HepG2 (cell line): ENCODE data around the gene PET100. TPM values are rescaled to one million over a fixed set of nuclear protein-coding genes. Genes with fewer than 3 reads are reported as not detected.

ENCODE experiments used
- ATAC-seq: fragments of 200-7000 bp; cut with Tn5 transposase; 3 replicates; pipeline ENCODE4 v1.9.1; 2020; ENCODE audit warnings: mild to moderate bottlenecking, moderate library complexity
- BruUV-seq: library from RNA; stranded (reverse); fragments of 400-500 nt; replicated peaks from 2 replicates; lab custom pipeline; 2021; lab: Mats Ljungman, UMichigan
- CTCF ChIA-PET: fragments of 300-600 bp; formaldehyde crosslinking; extraction: SDS; loops from one replicate; lab custom pipeline; 2021; ENCODE audit warnings: low total read pairs, inconsistent platforms, low intra/inter-chr PET ratio; lab: Yijun Ruan, JAX
- POLR2A ChIA-PET: fragments of 350-600 bp; sonication (Branson Sonifier 250); formaldehyde crosslinking; loops from one replicate; lab custom pipeline; 2020; ENCODE audit warnings: antibody characterized with exemption, inconsistent platforms; lab: Yijun Ruan, JAX
- DNase-seq: peaks from one replicate; pipeline ENCODE4 v3.0.0-alpha.2; 2015; ENCODE audit warnings: low spot score
- FAIRE-seq: peaks from 3 replicates; lab custom pipeline; 2011; peaks lifted over from hg19 to GRCh38; lab: Jason Lieb, UNC
- H2AFZ ChIP-seq: one replicate; pipeline ENCODE4 v1.6.1; 2011; ENCODE audit warnings: low read length, inconsistent platforms
- H3K27ac ChIP-seq: fragments of 300-600 bp; 3 replicates; pipeline ENCODE4 v1.8.0; 2011; ENCODE audit warnings: mixed run types, mild to moderate bottlenecking, mixed read lengths, low read length, inconsistent platforms; ENCODE audit not compliant: insufficient read depth; ENCODE audit errors: extremely low read length
- H3K27me3 ChIP-seq, 2 experiments: fragments of 200-600 bp in 1 of 2; 2 replicates in 1 of 2; 3 replicates in 1 of 2; pipeline versions ENCODE4 v1.6.0 to v1.8.0; 2011; ENCODE audit warnings: low read length in 2 of 2, mild to moderate bottlenecking in 2 of 2, moderate library complexity in 2 of 2, inconsistent platforms in 1 of 2; ENCODE audit not compliant: insufficient read depth in 2 of 2, control insufficient read depth in 1 of 2
- H3K36me3 ChIP-seq, 2 experiments: fragments of 200-600 bp in 1 of 2; replicated peaks in 1 of 2; 2 replicates in 1 of 2; 3 replicates in 1 of 2; pipeline versions ENCODE4 v1.5.1 to v1.8.0; 2011; ENCODE audit warnings: low read length in 2 of 2, inconsistent platforms in 1 of 2; ENCODE audit not compliant: insufficient read depth in 2 of 2, control insufficient read depth in 1 of 2
- H3K4me1 ChIP-seq: 2 replicates; pipeline ENCODE4 v1.5.1; 2012; ENCODE audit warnings: low read length, inconsistent platforms; ENCODE audit not compliant: insufficient read depth
- H3K4me2 ChIP-seq: 2 replicates; pipeline ENCODE4 v1.6.0; 2011; ENCODE audit warnings: low read depth, low read length, inconsistent platforms
- H3K4me3 ChIP-seq, 3 experiments: fragments of 200-600 bp in 1 of 3; sonication (generic), shearing (Covaris generic) in 1 of 3; replicated peaks in 1 of 3; 2 replicates each; pipeline ENCODE4 v1.5.1; 2011 to 2016; ENCODE audit warnings: low read length in 3 of 3, inconsistent platforms in 2 of 3, low read depth in 2 of 3, mild to moderate bottlenecking in 2 of 3, control low read depth in 1 of 3, mixed read lengths in 1 of 3; ENCODE audit not compliant: insufficient read depth in 1 of 3
- H3K79me2 ChIP-seq: one replicate; pipeline ENCODE4 v1.6.1; 2011; ENCODE audit warnings: low read length, inconsistent platforms; ENCODE audit not compliant: insufficient read depth
- H3K9ac ChIP-seq: 2 replicates; pipeline ENCODE4 v1.6.0; 2011; ENCODE audit warnings: mild to moderate bottlenecking, low read depth, low read length, inconsistent platforms; ENCODE audit not compliant: insufficient read depth
- H3K9me3 ChIP-seq: 2 replicates; pipeline ENCODE4 v1.5.1; 2012; ENCODE audit warnings: mild to moderate bottlenecking, low read length
- H4K20me1 ChIP-seq: 2 replicates; pipeline ENCODE4 v1.6.0; 2011; ENCODE audit warnings: inconsistent platforms, mild to moderate bottlenecking, low read length, moderate library complexity; ENCODE audit not compliant: insufficient read depth
- ARID4A ChIP-seq: sonication (generic); formaldehyde crosslinking; IDR thresholded peaks from 2 replicates; pipeline ENCODE4 v1.5.0; 2020; ENCODE audit warnings: mild to moderate bottlenecking, missing genetic modification reagents, borderline replicate concordance
- HNRNPK ChIP-seq: fragments of 200-400 bp; formaldehyde crosslinking; IDR thresholded peaks from 2 replicates; pipeline ENCODE4 v1.6.1; 2018; ENCODE audit warnings: low read length, low read depth, moderate library complexity, mild to moderate bottlenecking; ENCODE audit not compliant: poor library complexity, severe bottlenecking
- IRX3 ChIP-seq: sonication (generic); formaldehyde crosslinking; IDR thresholded peaks from 2 replicates; pipeline ENCODE4 v1.8.1; 2023; ENCODE audit warnings: mild to moderate bottlenecking, low read depth, missing genetic modification reagents, borderline replicate concordance
- JARID2 ChIP-seq: sonication (generic); formaldehyde crosslinking; IDR thresholded peaks from 2 replicates; pipeline ENCODE4 v1.8.1; 2023; ENCODE audit warnings: missing genetic modification reagents, inconsistent platforms; ENCODE audit not compliant: insufficient replicate concordance
- NCOA5 ChIP-seq: sonication (generic); formaldehyde crosslinking; IDR thresholded peaks from 2 replicates; pipeline ENCODE4 v1.4.0; 2020; ENCODE audit warnings: missing genetic modification reagents
- NFRKB ChIP-seq: fragments of 450-650 bp; IDR thresholded peaks from 2 replicates; pipeline ENCODE4 v1.6.1; 2017
- RAD21 ChIP-seq: fragments of 450-650 bp; formaldehyde crosslinking; IDR thresholded peaks from 2 replicates; pipeline ENCODE4 v1.5.0; 2020; ENCODE audit warnings: mild to moderate bottlenecking
- XRCC5 ChIP-seq: fragments of 200-400 bp; formaldehyde crosslinking; optimal IDR thresholded peaks from 2 replicates; pipeline ENCODE3; 2017; ENCODE audit warnings: mild to moderate bottlenecking, low read length
- ZNF263 ChIP-seq: sonication (generic); formaldehyde crosslinking; IDR thresholded peaks from 2 replicates; pipeline ENCODE4 v1.4.0; 2020; ENCODE audit warnings: missing genetic modification reagents
- ZNF484 ChIP-seq: sonication (generic); formaldehyde crosslinking; IDR thresholded peaks from 2 replicates; pipeline ENCODE4 v1.5.1; 2020; ENCODE audit warnings: mild to moderate bottlenecking, low read depth, missing genetic modification reagents, borderline replicate concordance
- ZSCAN20 ChIP-seq: sonication (generic); formaldehyde crosslinking; IDR thresholded peaks from 2 replicates; pipeline ENCODE4 v1.4.0; 2020; ENCODE audit warnings: missing genetic modification reagents, mild to moderate bottlenecking, borderline replicate concordance
- WGBS: methylation state at CpG from one replicate; pipeline ENCODE4 v1.1.6; 2017; ENCODE audit warnings: low lambda C conversion rate; 5-methylcytosine and 5-hydroxymethylcytosine counted together
- in situ Hi-C: cut with HindIII; loops from 2 replicates; pipeline ENCODE4 v1.10.0; 2017; ENCODE audit warnings: low pct_unique_long_range_greater_than_20kb; ENCODE audit not compliant: extremely low pct_ligation_motif_present
- intact Hi-C: fragments of 100-400 bp; cut with micrococcal nuclease; formaldehyde crosslinking; loops from one replicate; pipeline ENCODE4 v1.10.0; 2022; ENCODE audit not compliant: unreplicated experiment
- polyA plus RNA-seq, 8 experiments: library from polyadenylated mRNA; depleted of rRNA in 3 of 8; stranded (reverse) in 7 of 8; unstranded in 1 of 8; fragments of >200 nt; fragmentation: Illumina TruSeq in 4 of 8; extraction: Trizol in 4 of 8; gene quantifications; 2 replicates each; pipeline versions ENCODE4 v1.2.1 to v1.2.3, GENCODE V29; 2011 to 2016; ENCODE audit warnings: low read depth in 4 of 8, missing spikeins in 1 of 8, mixed read lengths in 1 of 8; ENCODE audit not compliant: insufficient read depth in 1 of 8
- total RNA-seq, 5 experiments: library from RNA; depleted of rRNA; stranded (reverse); fragments of >200 nt; fragmentation: Illumina TruSeq; extraction: Trizol; gene quantifications; 2 replicates each; pipeline ENCODE4 v1.2.3, GENCODE V29; 2016; ENCODE audit warnings: low read depth in 1 of 5
- TF ChIP-seq, protein P1 (sequence below): sonication (generic); formaldehyde crosslinking; conservative IDR thresholded peaks from 2 replicates; pipeline ENCODE4 v1.8.0; 2022; ENCODE audit warnings: low read depth, missing genetic modification reagents
- TF ChIP-seq, protein P2 (sequence below): sonication (generic); formaldehyde crosslinking; IDR thresholded peaks from 2 replicates; pipeline ENCODE4 v1.4.0; 2020; ENCODE audit warnings: missing genetic modification reagents

The PET100 gene
- total and polyA plus RNA-seq, 2 of the 13 experiments (the other 11 are each of a cell fraction or from before 2014, with no cell fraction given): 22.3 to 66.5 TPM

- no peak for TF ChIP-seq ARID4A (CRISPR knock-in tag)
- TF ChIP-seq, protein P1, sequence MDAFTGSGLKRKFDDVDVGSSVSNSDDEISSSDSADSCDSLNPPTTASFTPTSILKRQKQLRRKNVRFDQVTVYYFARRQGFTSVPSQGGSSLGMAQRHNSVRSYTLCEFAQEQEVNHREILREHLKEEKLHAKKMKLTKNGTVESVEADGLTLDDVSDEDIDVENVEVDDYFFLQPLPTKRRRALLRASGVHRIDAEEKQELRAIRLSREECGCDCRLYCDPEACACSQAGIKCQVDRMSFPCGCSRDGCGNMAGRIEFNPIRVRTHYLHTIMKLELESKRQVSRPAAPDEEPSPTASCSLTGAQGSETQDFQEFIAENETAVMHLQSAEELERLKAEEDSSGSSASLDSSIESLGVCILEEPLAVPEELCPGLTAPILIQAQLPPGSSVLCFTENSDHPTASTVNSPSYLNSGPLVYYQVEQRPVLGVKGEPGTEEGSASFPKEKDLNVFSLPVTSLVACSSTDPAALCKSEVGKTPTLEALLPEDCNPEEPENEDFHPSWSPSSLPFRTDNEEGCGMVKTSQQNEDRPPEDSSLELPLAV (CRISPR knock-in tag): no peak
- TF ChIP-seq ZNF484: no peak
- TF ChIP-seq ZSCAN20: no peak
- no peak for TF ChIP-seq XRCC5
Observed at GRCh38 chr19:7638802-7639465, 9.3 kb downstream of the PET100 start (continued).

DNA sequence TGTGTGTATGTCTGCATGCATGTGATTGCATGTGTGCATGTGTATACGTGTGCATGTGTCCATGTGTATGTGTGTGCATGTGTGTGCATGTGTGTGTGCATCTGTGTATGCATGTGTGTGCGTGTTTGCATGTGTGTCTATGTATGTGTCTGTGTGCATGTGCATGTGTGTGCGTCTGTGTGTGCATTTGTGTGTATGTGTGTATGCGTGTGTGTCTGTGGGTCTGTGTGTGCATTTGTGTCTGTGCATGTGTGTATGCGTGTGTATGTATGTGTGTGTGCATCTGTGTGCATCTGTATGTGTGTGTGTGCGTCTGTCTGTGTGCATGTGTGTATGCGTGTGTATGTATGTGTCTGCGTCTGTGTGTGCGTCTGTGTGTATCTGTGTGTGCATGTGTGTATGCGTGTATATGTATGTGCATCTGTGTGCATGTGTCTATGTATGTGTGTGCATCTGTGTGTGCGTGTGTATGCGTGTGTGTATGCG lies 10.3 kb downstream of the PET100 start:
- DNase-seq (no peak), ATAC-seq (no peak), FAIRE-seq (peak; percentile 37)
- WGBS: 95% methylated on average over 11 of the region's 13 CpGs
- Histone ChIP-seq H3K79me2 (peaks cover 7% of the 10 kb centered on the region), H3K9me3 (no peaks in the 10 kb centered on the region), H2AFZ (no peak overlapping the region), H3K27ac (no peak overlapping the region), H3K27me3 (no peaks in the 10 kb centered on the region; a peak in 1 of 5 replicates), H3K4me2 (no peak overlapping the region), H3K4me3 (no peak overlapping the region), H4K20me1 (no peaks in the 10 kb centered on the region; the same call in 1 of the 2 replicates), H3K9ac (no peak overlapping the region), H3K36me3 (no peaks in the 10 kb centered on the region; a peak in 1 of 5 replicates), H3K4me1 (peaks cover 23% of the 10 kb centered on the region)
- intact Hi-C loops (no loop called here), in situ Hi-C loops (no loop called here)
- no TSS peak for BruUV-seq
- ChIA-PET CTCF (no interaction called here), POLR2A (no interaction called here)
- TF ChIP-seq RAD21 (CRISPR knock-in tag) (no peak), JARID2 (no peak), HNRNPK (no peak), IRX3 (CRISPR knock-in tag) (no peak), NFRKB (no peak), ZNF263 (no peak), NCOA5 (CRISPR knock-in tag) (no peak)
- TF ChIP-seq, protein P2, sequence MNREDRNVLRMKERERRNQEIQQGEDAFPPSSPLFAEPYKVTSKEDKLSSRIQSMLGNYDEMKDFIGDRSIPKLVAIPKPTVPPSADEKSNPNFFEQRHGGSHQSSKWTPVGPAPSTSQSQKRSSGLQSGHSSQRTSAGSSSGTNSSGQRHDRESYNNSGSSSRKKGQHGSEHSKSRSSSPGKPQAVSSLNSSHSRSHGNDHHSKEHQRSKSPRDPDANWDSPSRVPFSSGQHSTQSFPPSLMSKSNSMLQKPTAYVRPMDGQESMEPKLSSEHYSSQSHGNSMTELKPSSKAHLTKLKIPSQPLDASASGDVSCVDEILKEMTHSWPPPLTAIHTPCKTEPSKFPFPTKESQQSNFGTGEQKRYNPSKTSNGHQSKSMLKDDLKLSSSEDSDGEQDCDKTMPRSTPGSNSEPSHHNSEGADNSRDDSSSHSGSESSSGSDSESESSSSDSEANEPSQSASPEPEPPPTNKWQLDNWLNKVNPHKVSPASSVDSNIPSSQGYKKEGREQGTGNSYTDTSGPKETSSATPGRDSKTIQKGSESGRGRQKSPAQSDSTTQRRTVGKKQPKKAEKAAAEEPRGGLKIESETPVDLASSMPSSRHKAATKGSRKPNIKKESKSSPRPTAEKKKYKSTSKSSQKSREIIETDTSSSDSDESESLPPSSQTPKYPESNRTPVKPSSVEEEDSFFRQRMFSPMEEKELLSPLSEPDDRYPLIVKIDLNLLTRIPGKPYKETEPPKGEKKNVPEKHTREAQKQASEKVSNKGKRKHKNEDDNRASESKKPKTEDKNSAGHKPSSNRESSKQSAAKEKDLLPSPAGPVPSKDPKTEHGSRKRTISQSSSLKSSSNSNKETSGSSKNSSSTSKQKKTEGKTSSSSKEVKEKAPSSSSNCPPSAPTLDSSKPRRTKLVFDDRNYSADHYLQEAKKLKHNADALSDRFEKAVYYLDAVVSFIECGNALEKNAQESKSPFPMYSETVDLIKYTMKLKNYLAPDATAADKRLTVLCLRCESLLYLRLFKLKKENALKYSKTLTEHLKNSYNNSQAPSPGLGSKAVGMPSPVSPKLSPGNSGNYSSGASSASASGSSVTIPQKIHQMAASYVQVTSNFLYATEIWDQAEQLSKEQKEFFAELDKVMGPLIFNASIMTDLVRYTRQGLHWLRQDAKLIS: no peak
